ACHN (cell line): ENCODE results near the gene RCAN1.

ENCODE experiments used
- DNase-seq: peaks from one replicate; pipeline ENCODE4 v3.0.0-alpha.2; 2015
- in situ Hi-C: cut with HindIII; loops from 2 replicates; pipeline ENCODE4 v1.10.0; 2017; ENCODE audit warnings: low sequenced_read_pairs, low pct_ligation_motif_present, low pct_unique_long_range_greater_than_20kb

RCAN1 gene

GRCh38 chr21:34553151-34553952, 61.6 kb downstream of the RCAN1 start:
- in situ Hi-C loops = no loop called here
- no peak for DNase-seq

DNA sequence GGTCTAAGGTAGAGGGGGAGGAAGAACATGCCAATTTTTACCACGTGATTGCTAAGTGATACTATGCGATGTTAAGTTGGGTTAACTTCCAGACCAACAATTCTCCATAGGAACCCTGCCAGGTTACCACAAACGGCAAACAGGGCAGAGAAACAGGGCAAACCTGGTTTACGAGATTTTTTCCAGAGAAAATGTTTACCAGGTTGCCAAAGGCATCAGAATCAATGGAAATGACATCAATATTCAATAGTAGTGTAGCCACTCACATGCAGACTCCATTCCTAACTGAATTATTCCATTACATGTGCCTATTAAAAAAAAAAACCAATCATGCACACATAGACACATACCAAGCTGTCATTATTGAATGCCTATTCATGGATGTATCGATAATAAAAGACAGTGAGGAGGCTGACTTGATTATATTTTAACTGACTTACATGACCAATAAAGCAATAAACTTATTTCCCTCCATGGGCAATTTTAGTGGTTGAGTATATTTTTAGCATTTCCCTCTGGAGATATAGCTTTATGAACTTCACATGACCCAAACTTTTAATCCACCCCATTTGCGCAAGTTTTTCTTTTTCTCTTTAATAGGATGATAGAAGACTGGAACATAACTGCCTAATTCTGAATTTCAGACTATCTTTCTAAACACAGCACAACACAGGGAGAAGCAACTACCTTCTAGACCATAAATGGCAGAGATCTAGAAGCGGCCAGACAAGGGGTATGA, 62.4 kb downstream of the RCAN1 start:
- in situ Hi-C loops = no loop called here
- no peak for DNase-seq

DNA sequence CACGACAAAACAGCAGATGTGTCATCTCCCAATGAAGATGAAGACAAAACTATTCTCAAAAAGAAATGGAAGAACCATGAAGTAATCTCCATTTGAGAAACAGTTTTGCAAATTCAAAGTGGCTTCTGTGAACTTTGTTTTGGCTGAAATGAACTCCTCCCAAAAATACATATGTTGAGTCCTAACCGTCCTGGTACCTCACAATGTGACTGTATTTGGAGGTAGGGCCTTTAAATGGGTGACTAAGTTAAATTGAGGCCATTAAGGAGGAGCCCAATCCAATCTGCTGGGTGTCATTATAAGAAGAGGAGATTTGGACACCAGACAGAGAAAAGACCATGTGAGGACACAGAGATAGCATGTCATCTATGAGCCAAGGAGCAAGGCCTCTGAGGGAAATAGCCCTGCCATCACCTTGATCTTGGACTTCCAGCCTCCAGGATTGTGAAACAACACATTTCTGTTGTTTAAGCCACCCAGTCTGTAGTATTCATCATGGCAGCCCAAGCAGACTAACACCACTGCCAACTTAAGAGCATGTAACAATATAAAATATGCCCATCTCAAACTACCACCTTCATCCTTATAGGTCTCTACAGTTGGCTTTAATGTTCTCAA, 64.6 kb downstream of the RCAN1 start:
- DNase-seq = no peak
- in situ Hi-C loops = no loop called here

DNA sequence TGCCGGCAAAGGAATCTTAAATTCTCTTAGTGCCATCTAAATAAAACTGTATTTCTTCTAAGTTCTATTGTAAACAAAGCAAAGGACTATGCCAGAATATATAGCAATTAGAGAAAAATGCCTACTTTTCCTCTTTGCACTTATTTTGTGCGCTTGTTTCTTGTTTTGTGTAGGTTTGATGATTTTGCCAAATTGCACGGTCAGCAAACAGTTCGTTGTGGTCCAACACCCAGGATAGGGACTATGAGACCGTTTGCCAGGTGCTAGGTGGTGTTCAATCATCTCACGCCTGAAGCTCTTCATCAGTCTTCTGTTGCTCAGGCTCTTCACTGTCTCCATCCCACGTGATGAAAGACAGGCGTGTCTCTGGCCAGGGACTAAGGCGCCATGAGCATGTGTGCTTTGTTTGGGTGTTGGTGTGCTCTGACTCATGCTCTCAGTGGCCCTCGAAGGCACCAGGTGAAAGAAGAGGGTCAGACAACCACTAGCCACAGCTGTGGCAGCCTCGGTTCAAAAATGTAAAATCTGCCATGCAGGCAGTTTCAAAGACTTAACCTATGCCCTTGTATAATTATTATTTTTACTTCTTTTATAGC, 66.0 kb downstream of the RCAN1 start:
- no peak for DNase-seq
- in situ Hi-C loops = no loop called here

- in situ Hi-C loops = no loop called here
- no peak for DNase-seq
These were observed 68.4 kb downstream of the RCAN1 start for GRCh38 chr21:34546542-34546941.

DNA sequence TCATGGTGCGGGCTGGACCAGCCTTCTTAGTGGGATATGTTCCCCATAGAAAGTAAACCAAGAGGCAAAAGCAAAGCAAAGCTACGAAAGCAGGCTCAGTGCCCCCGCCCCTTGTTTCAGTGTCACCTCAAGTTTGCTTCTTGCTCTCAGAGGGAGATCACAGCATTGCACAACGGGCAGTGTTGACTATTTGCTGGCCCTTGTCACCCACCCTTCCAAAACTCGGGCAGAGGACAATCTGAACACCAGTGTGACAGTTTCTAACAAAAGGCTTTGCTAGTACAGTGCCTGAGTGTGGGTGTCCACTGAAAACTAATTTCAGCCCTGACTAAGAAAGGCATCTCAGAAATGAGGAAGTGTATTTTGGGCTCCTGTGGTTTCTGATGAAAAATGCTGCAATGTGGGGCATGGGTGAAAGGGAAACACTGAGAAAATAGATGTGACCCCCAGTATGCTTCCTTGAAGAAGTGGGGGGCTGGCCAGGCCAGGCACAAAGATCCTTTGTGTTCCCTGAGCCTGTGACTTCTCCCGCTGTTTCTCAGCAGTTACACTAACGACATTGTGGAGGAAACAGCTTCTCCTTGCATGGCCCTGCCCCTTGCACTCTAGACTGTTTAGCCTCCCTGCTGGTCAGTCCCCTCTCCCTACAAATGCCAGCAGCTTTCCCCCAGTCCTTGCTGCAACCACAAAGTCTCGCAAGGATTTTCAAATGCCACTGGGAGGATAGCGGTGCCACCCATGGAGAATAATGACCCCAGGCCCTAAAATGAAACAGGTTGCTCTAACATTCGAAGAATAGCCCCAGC, 69.6 kb downstream of the RCAN1 start:
- in situ Hi-C loops = no loop called here
- peak; percentile 69 for DNase-seq

- DNase-seq = peak; percentile 64
- in situ Hi-C loops = no loop called here
These were observed 70.8 kb downstream of the RCAN1 start for GRCh38 chr21:34544032-34544496.

DNA sequence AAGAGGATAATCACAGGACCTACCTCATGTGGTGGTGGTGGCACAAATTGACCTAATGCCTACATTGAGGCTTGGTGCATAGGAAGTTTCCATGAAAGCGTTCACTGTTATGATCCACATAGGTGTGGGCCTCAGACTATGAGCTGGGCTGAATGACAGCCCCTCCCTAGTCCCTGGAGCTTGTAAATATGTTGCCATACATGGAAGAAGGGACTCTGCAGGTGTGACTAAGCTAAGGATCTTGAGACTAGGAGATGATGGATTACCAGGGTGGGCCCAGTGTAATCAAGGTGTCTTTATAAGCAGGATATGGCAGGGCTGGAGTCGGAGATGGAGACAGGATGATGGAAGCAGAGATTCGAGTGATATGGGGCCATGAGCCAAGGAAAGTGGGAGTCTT, 71.9 kb downstream of the RCAN1 start:
- DNase-seq = no peak
- in situ Hi-C loops = no loop called here

DNA sequence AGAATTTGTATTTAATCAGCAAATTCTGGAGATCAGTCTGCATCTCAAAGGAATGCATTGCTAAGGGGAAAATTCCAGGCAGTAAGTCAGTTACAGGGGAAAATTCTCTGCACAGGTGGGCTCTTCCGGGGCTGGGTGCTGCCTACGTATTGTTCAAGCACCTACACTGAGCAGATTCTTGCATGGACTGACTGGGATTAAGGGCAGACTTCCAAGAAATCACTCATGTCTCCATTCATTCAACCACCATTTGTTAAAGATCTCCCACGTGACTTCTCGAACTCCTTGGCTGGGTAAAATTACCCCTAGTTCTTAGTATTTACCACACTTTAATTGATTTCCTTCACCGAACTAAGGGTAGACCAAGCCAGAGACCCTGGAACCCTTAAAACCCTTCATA, 74.7 kb downstream of the RCAN1 start:
- in situ Hi-C loops = no loop called here

DNA sequence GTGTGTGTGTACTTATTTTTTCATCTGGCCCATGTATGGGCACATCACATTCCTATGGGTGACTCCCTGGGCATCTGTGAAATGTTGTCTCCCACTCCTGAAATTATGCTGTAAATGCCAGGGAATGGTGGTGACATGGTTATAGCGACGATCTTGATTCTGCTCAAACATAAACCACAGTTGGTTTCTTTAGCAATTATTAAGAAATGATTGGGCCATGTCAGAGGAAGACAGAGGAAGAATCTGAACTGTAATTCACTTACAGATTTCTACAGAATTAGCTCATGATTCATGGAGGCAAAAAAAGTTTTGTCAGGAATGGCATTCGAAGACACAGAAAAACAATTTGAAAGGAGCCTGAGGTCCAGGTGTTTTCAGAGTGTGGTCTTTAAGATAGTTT, 77.1 kb downstream of the RCAN1 start:
- DNase-seq = no peak

More for the DNA sequence above, 74.7 kb downstream of the RCAN1 start:
- no peak for DNase-seq

GRCh38 chr21:34536820-34537219, 78.1 kb downstream of the RCAN1 start:
- no peak for DNase-seq
- in situ Hi-C loops = no loop called here

More for the DNA sequence above, 77.1 kb downstream of the RCAN1 start:
- in situ Hi-C loops = no loop called here

GRCh38 chr21:34536311-34536710, 78.6 kb downstream of the RCAN1 start:
- no peak for DNase-seq
- in situ Hi-C loops = no loop called here

GRCh38 chr21:34535886-34536285, 79.0 kb downstream of the RCAN1 start:
- in situ Hi-C loops = no loop called here
- DNase-seq = no peak

DNA sequence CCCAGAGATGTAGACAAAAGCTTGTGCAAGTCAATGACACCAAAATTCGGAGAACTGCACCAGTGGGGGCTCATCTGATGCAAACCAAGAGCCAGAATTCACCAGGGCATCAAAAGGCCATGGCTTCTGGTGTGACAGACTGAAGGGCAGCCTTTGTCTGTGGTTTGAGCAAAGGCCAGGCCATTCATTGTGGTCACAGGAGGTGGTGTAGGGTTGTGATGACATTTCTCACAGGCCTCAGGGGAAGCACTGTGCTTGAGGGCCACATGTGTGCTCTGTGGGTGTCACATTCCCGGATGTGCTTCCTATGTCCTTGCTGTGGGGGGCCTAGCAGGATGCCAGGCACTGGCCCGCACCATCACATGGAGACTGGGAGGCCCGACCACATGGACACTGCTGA, 80.4 kb downstream of the RCAN1 start:
- no peak for DNase-seq
- in situ Hi-C loops = no loop called here

- in situ Hi-C loops = no loop called here
- DNase-seq = no peak
These were observed 81.0 kb downstream of the RCAN1 start for GRCh38 chr21:34533938-34534337.

GRCh38 chr21:34531399-34531798, 83.5 kb downstream of the RCAN1 start:
- in situ Hi-C loops = no loop called here
- DNase-seq = no peak

GRCh38 chr21:34530261-34530660, 84.7 kb downstream of the RCAN1 start:
- no peak for DNase-seq
- in situ Hi-C loops = no loop called here

- DNase-seq = no peak
- in situ Hi-C loops = no loop called here
These were observed 86.8 kb downstream of the RCAN1 start for GRCh38 chr21:34528131-34528561.
